K562 (cell line): ENCODE data around the gene FOXJ1. TPM values are rescaled to one million over a fixed set of nuclear protein-coding genes. Genes with fewer than 3 reads are reported as not detected.

Source experiments
- ATAC-seq: fragments of 200-7000 bp; cut with Tn5 transposase; 3 replicates; pipeline ENCODE4 v1.9.1; 2020; ENCODE audit warnings: moderate library complexity
- BruUV-seq: library from RNA; stranded (reverse); fragments of 400-500 nt; replicated peaks from 2 replicates; lab custom pipeline; 2021; lab: Mats Ljungman, UMichigan
- CTCF ChIA-PET: fragments of 300-600 bp; formaldehyde crosslinking; extraction: SDS; loops from one replicate; lab custom pipeline; 2021; ENCODE audit warnings: low intra/inter-chr PET ratio; lab: Yijun Ruan, JAX
- POLR2A ChIA-PET: fragments of 300-600, 350-650 bp; sonication (Branson Sonifier 250); formaldehyde crosslinking; extraction: SDS; loops from one replicate; lab custom pipeline; 2021; ENCODE audit warnings: antibody characterized with exemption, inconsistent platforms; lab: Yijun Ruan, JAX
- DNase-seq, 4 experiments: peaks; one replicate each; pipeline versions ENCODE4 v3.0.0 to v3.0.0-alpha.2; 2011 to 2018; ENCODE audit warnings: low spot score in 3 of 4, mixed read lengths in 3 of 4; ENCODE audit errors: extremely low read depth in 1 of 4
- FAIRE-seq: peaks from 2 replicates; lab custom pipeline; 2011; peaks lifted over from hg19 to GRCh38; lab: Jason Lieb, UNC
- H2AFZ ChIP-seq: 2 replicates; pipeline ENCODE4 v1.6.0; 2011; ENCODE audit warnings: low read depth, low read length, control low read depth, inconsistent platforms
- H3K27ac ChIP-seq: fragments of 200-600 bp; 3 replicates; pipeline ENCODE4 v1.8.0; 2011; ENCODE audit warnings: low read depth, mild to moderate bottlenecking, control low read depth, inconsistent platforms, low read length, moderate library complexity, mixed read lengths; ENCODE audit errors: extremely low read depth
- H3K27me3 ChIP-seq, 2 experiments: fragments of 300-600 bp in 1 of 2; 2 replicates in 1 of 2; 3 replicates in 1 of 2; pipeline versions ENCODE4 v1.6.0 to v1.8.0; 2011; ENCODE audit warnings: inconsistent platforms in 2 of 2, low read length in 2 of 2, mild to moderate bottlenecking in 1 of 2, mixed read lengths in 1 of 2, moderate library complexity in 1 of 2; ENCODE audit not compliant: control insufficient read depth in 2 of 2, insufficient read depth in 2 of 2
- H3K36me3 ChIP-seq: fragments of 300-600 bp; 3 replicates; pipeline ENCODE4 v1.8.0; 2011; ENCODE audit warnings: mild to moderate bottlenecking, low read length, inconsistent platforms; ENCODE audit not compliant: control insufficient read depth, insufficient read depth
- H3K4me1 ChIP-seq, 2 experiments: fragments of 200-600 bp in 1 of 2; replicated peaks in 1 of 2; 2 replicates in 1 of 2; 3 replicates in 1 of 2; pipeline versions ENCODE4 v1.5.1 to v1.8.0; 2011; ENCODE audit warnings: inconsistent platforms in 2 of 2, low read length in 2 of 2, mild to moderate bottlenecking in 1 of 2, mixed read lengths in 1 of 2, moderate library complexity in 1 of 2; ENCODE audit not compliant: control insufficient read depth in 2 of 2, insufficient read depth in 2 of 2
- H3K4me2 ChIP-seq: 2 replicates; pipeline ENCODE4 v1.6.1; 2011; ENCODE audit warnings: low read length, control low read depth, inconsistent platforms, mixed read lengths; ENCODE audit not compliant: insufficient read depth
- H3K4me3 ChIP-seq: fragments of 200-600 bp; sonication (generic), shearing (Covaris generic); 2 replicates; pipeline ENCODE4 v1.5.1; 2016; ENCODE audit warnings: control low read depth, inconsistent platforms
- H3K79me2 ChIP-seq: fragments of 200-600 bp; 3 replicates; pipeline ENCODE4 v1.8.0; 2011; ENCODE audit warnings: low read length, inconsistent platforms; ENCODE audit not compliant: control insufficient read depth, insufficient read depth
- H3K9ac ChIP-seq, 2 experiments: 2 replicates each; pipeline versions ENCODE4 v1.6.0 to v1.6.1; 2011; ENCODE audit warnings: low read depth in 2 of 2, low read length in 2 of 2, control low read depth in 1 of 2, inconsistent platforms in 1 of 2, mild to moderate bottlenecking in 1 of 2, mixed read lengths in 1 of 2; ENCODE audit not compliant: insufficient read depth in 1 of 2
- H3K9me1 ChIP-seq: one replicate; pipeline ENCODE4 v1.6.0; 2011; ENCODE audit warnings: inconsistent platforms, mild to moderate bottlenecking, low read length, moderate library complexity; ENCODE audit not compliant: control insufficient read depth, insufficient read depth
- H3K9me3 ChIP-seq: replicated peaks from 2 replicates; pipeline ENCODE4 v1.5.1; 2011; ENCODE audit warnings: low read depth, low read length, inconsistent platforms; ENCODE audit not compliant: control insufficient read depth, insufficient read depth
- H4K20me1 ChIP-seq: replicated peaks from 2 replicates; pipeline ENCODE4 v1.6.1; 2011; ENCODE audit warnings: low read length, inconsistent platforms, mixed read lengths; ENCODE audit not compliant: control insufficient read depth, insufficient read depth
- ASH1L ChIP-seq: fragments of 450-650 bp; IDR thresholded peaks from 2 replicates; pipeline ENCODE4 v1.6.1; 2018; ENCODE audit warnings: borderline replicate concordance, mild to moderate bottlenecking, low read depth; ENCODE audit not compliant: partially characterized antibody
- NKRF ChIP-seq: fragments of 450-650 bp; IDR thresholded peaks from 2 replicates; pipeline ENCODE4 v1.6.1; 2016; ENCODE audit warnings: borderline replicate concordance
- POLR2G ChIP-seq: fragments of 200-400 bp; formaldehyde crosslinking; IDR thresholded peaks from 2 replicates; pipeline ENCODE4 v1.6.1; 2017; ENCODE audit warnings: low read depth, mild to moderate bottlenecking, antibody characterized with exemption, low read length, moderate library complexity
- SRSF9 ChIP-seq: fragments of 200-400 bp; formaldehyde crosslinking; IDR thresholded peaks from 2 replicates; pipeline ENCODE4 v1.6.1; 2017; ENCODE audit warnings: low read depth, low read length, borderline replicate concordance
- ZNF224 ChIP-seq: sonication (generic); formaldehyde crosslinking; IDR thresholded peaks from 2 replicates; pipeline ENCODE4 v1.8.0; 2022; ENCODE audit warnings: mild to moderate bottlenecking, missing genetic modification reagents
- WGBS: fragments of 100-300 bp; shearing (Covaris generic); methylation state at CpG from one replicate; pipeline ENCODE4 v1.1.6; 2016; ENCODE audit warnings: low coverage, mixed read lengths; ENCODE audit not compliant: insufficient coverage; ENCODE audit errors: missing lambda C conversion rate; 5-methylcytosine and 5-hydroxymethylcytosine counted together
- in situ Hi-C: fragments of 300-500 bp; cut with MboI; formaldehyde crosslinking; loops from 4 replicates; pipeline ENCODE4 v1.15.0; 2018; ENCODE audit warnings: inconsistent platforms, mixed read lengths
- intact Hi-C: fragments of 100-400 bp; cut with micrococcal nuclease; formaldehyde crosslinking; loops from 2 replicates; pipeline ENCODE4 v1.14.2; 2022
- polyA plus RNA-seq, 8 experiments: library from polyadenylated mRNA; depleted of rRNA in 4 of 8; stranded (reverse) in 5 of 8; unstranded in 3 of 8; fragments of >200 nt; fragmentation: Nextera tagmentation in 2 of 8; fragmentation: Illumina TruSeq in 1 of 8; extraction: Ambion mirVana in 2 of 8; extraction: Trizol in 1 of 8; gene quantifications; 2 replicates each; pipeline versions ENCODE4 v1.2.1 to v1.2.3, GENCODE V29; 2011 to 2014; ENCODE audit warnings: inconsistent platforms in 1 of 8, missing spikeins in 1 of 8
- total RNA-seq, 7 experiments: library from RNA; depleted of rRNA in 6 of 7; stranded (reverse); fragments of >200 nt in 6 of 7; fragmentation: Illumina TruSeq in 2 of 7; extraction: Trizol in 2 of 7; gene quantifications; 2 replicates each; pipeline versions ENCODE4 v1.2.1 to v1.2.3, GENCODE V29; 2011 to 2021; ENCODE audit warnings: low replicate concordance in 1 of 7
- TF ChIP-seq, protein P1 (sequence below): fragments of 450-650 bp; IDR thresholded peaks from 2 replicates; pipeline ENCODE4 v1.6.1; 2017; ENCODE audit warnings: antibody characterized with exemption, mild to moderate bottlenecking

The FOXJ1 gene
- total and polyA plus RNA-seq, 9 of the 15 experiments (the other 6 are each of a cell fraction or from before 2014, with no cell fraction given) = 0.07 TPM; not detected in 8

GRCh38 chr17:76145231-76146052 lies 4.4 kb upstream of the FOXJ1 start:
- H3K9me1 ChIP-seq = no peaks in the 10 kb centered on the region
- H3K36me3 ChIP-seq = peaks cover 22% of the 10 kb centered on the region; the same call in 1 of the 3 replicates
- no peak overlapping the region for H2AFZ ChIP-seq
- H3K27me3 ChIP-seq = peaks cover 2 to 6% of the 10 kb centered on the region in 2 experiments; a peak in 3 of 5 replicates
- intact Hi-C loops (no loop called here), in situ Hi-C loops (no loop called here)
- no peak overlapping the region for H3K4me3 ChIP-seq
- H3K4me2 ChIP-seq = no peak overlapping the region
- DNase-seq (no peak), ATAC-seq (no peak), FAIRE-seq (no peak)
- H3K9ac ChIP-seq = peak overlapping the region in 1 of 2 experiments; percentile 71; a peak in 1 of 4 replicates
- TF ChIP-seq, protein P1, sequence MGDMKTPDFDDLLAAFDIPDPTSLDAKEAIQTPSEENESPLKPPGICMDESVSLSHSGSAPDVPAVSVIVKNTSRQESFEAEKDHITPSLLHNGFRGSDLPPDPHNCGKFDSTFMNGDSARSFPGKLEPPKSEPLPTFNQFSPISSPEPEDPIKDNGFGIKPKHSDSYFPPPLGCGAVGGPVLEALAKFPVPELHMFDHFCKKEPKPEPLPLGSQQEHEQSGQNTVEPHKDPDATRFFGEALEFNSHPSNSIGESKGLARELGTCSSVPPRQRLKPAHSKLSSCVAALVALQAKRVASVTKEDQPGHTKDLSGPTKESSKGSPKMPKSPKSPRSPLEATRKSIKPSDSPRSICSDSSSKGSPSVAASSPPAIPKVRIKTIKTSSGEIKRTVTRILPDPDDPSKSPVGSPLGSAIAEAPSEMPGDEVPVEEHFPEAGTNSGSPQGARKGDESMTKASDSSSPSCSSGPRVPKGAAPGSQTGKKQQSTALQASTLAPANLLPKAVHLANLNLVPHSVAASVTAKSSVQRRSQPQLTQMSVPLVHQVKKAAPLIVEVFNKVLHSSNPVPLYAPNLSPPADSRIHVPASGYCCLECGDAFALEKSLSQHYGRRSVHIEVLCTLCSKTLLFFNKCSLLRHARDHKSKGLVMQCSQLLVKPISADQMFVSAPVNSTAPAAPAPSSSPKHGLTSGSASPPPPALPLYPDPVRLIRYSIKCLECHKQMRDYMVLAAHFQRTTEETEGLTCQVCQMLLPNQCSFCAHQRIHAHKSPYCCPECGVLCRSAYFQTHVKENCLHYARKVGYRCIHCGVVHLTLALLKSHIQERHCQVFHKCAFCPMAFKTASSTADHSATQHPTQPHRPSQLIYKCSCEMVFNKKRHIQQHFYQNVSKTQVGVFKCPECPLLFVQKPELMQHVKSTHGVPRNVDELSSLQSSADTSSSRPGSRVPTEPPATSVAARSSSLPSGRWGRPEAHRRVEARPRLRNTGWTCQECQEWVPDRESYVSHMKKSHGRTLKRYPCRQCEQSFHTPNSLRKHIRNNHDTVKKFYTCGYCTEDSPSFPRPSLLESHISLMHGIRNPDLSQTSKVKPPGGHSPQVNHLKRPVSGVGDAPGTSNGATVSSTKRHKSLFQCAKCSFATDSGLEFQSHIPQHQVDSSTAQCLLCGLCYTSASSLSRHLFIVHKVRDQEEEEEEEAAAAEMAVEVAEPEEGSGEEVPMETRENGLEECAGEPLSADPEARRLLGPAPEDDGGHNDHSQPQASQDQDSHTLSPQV = no peak
- TF ChIP-seq ZNF224 (no peak), NKRF (no peak), ASH1L (no peak), SRSF9 (no peak), POLR2G (peak; percentile 47)
- H4K20me1 ChIP-seq = peaks cover 14% of the 10 kb centered on the region
- no peaks in the 10 kb centered on the region for H3K79me2 ChIP-seq
- peaks cover 5 to 20% of the 10 kb centered on the region in 2 experiments; a peak in 3 of 5 replicates for H3K4me1 ChIP-seq
- H3K27ac ChIP-seq = no peak overlapping the region
- WGBS = 87% methylated on average over 18 of the region's 25 CpGs
- ChIA-PET POLR2A (interaction anchor here (1.3 kb wide), 1 partner anchor 21 kb away, joined by 4 read pairs; no protein-coding TSS in a partner anchor), CTCF (no interaction called here)
- H3K9me3 ChIP-seq = no peaks in the 10 kb centered on the region
- BruUV-seq = no TSS peak
